Endodermal cell (in vitro differentiated cells): Measurements from ENCODE around the gene LDAH. TPM values are rescaled to one million over a fixed set of nuclear protein-coding genes. Genes with fewer than 3 reads are reported as not detected.

Experiments
- DNase-seq: peaks from one replicate; pipeline ENCODE4 v3.0.0-alpha.2; 2017
- H3K27ac ChIP-seq: 2 replicates; pipeline ENCODE4 v1.5.1; 2013; ENCODE audit warnings: mild to moderate bottlenecking, low read depth, low read length, moderate library complexity
- H3K27me3 ChIP-seq: 2 replicates; pipeline ENCODE4 v1.6.1; 2013; ENCODE audit warnings: mild to moderate bottlenecking, low read length, moderate library complexity; ENCODE audit not compliant: insufficient read depth, control insufficient read depth, poor library complexity, severe bottlenecking
- H3K36me3 ChIP-seq: 2 replicates; pipeline ENCODE4 v1.7.0; 2013; ENCODE audit warnings: mild to moderate bottlenecking, low read length, moderate library complexity; ENCODE audit not compliant: control insufficient read depth, insufficient read depth
- H3K4me1 ChIP-seq: one replicate; pipeline ENCODE4 v1.7.0; 2013; ENCODE audit warnings: low read length; ENCODE audit not compliant: control insufficient read depth, insufficient read depth
- H3K4me3 ChIP-seq: 2 replicates; pipeline ENCODE4 v1.5.1; 2013; ENCODE audit warnings: mild to moderate bottlenecking, low read length, moderate library complexity
- H3K9ac ChIP-seq: 2 replicates; pipeline ENCODE4 v1.6.1; 2013; ENCODE audit warnings: mild to moderate bottlenecking, low read length, moderate library complexity; ENCODE audit not compliant: poor library complexity, severe bottlenecking; ENCODE audit errors: extremely low read depth
- H3K9me3 ChIP-seq: 2 replicates; pipeline ENCODE4 v1.6.1; 2013; ENCODE audit warnings: mild to moderate bottlenecking, low read length, moderate library complexity; ENCODE audit not compliant: control insufficient read depth
- H3K27ac Mint-ChIP-seq: 2 replicates; pipeline ENCODE4 v1.8.0; 2020; ENCODE audit warnings: mixed read lengths
- H3K27me3 Mint-ChIP-seq: 2 replicates; pipeline ENCODE4 v1.8.0; 2021; ENCODE audit warnings: mild to moderate bottlenecking, mixed read lengths; ENCODE audit not compliant: insufficient read depth
- H3K36me3 Mint-ChIP-seq: 2 replicates; pipeline ENCODE4 v1.8.0; 2020; ENCODE audit warnings: low read depth, mixed read lengths
- H3K4me1 Mint-ChIP-seq: 2 replicates; pipeline ENCODE4 v1.8.0; 2020; ENCODE audit warnings: mixed read lengths
- H3K4me3 Mint-ChIP-seq: 2 replicates; pipeline ENCODE4 v1.8.0; 2020; ENCODE audit warnings: mild to moderate bottlenecking, moderate library complexity, mixed read lengths
- H3K9me3 Mint-ChIP-seq: 2 replicates; pipeline ENCODE4 v1.8.0; 2020; ENCODE audit warnings: mild to moderate bottlenecking, mixed read lengths
- CTCF ChIP-seq: fragments of 200-600 bp; sonication (generic); conservative IDR thresholded peaks from 2 replicates; pipeline ENCODE4 v1.5.0; 2021; ENCODE audit warnings: antibody characterized with exemption, mild to moderate bottlenecking
- WGBS, 2 experiments: methylation state at CpG; one replicate each; pipeline versions ENCODE4 v1.1.5 to v1.1.7; 2013; ENCODE audit warnings: missing lambda C conversion rate in 2 of 2, mixed read lengths in 1 of 2; ENCODE audit not compliant: insufficient coverage in 1 of 2, insufficient read length in 1 of 2; 5-methylcytosine and 5-hydroxymethylcytosine counted together
- total RNA-seq, 2 donors: library from RNA; stranded (reverse); fragmentation: NEBNext Ultra II Directional in 1 of 2; extraction: Animal tissue kit (Norgen Biotek cat#: 25700) in 1 of 2; gene quantifications; 2 replicates in 1 of 2; 3 replicates in 1 of 2; pipeline ENCODE4 v1.2.1, GENCODE V29; 2021

The LDAH gene
- total RNA-seq, 2 donors from 2014 or later: 28.7 to 42.2 TPM

DNA sequence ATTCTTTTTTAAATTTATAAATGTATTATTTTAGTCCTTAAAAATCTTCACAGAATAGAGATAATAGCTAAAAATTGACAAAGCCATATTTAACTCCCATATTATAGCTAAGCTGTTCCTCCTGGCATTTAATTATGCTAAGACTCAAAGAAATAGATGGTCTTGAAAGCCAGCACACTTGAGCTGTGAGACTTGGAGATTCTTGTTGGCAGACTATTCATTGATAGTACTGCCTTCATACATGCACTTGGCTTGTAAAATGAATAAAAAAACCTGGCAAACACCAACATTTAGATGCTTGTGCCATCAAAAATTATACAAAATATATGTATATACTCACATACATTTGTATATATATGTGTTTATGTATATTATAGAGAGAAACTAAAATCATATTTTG, 9.7 kb upstream of the LDAH start:
- peaks cover 52% of the 10 kb centered on the region for H3K27me3 Mint-ChIP-seq
- no peaks in the 10 kb centered on the region for H3K36me3 ChIP-seq
- H3K4me1 Mint-ChIP-seq: peaks cover 4% of the 10 kb centered on the region
- no peaks in the 10 kb centered on the region for H3K36me3 Mint-ChIP-seq
- H3K9me3 ChIP-seq: no peaks in the 10 kb centered on the region
- H3K4me3 Mint-ChIP-seq: no peak overlapping the region
- no peak overlapping the region for H3K27ac ChIP-seq
- TF ChIP-seq CTCF: no peak
- no peaks in the 10 kb centered on the region for H3K4me1 ChIP-seq
- H3K27me3 ChIP-seq: peaks cover 48% of the 10 kb centered on the region
- no peak overlapping the region for H3K4me3 ChIP-seq
- no peak overlapping the region for H3K9ac ChIP-seq
- H3K27ac Mint-ChIP-seq: no peak overlapping the region
- peaks cover 6% of the 10 kb centered on the region for H3K9me3 Mint-ChIP-seq
- no peak for DNase-seq

DNA sequence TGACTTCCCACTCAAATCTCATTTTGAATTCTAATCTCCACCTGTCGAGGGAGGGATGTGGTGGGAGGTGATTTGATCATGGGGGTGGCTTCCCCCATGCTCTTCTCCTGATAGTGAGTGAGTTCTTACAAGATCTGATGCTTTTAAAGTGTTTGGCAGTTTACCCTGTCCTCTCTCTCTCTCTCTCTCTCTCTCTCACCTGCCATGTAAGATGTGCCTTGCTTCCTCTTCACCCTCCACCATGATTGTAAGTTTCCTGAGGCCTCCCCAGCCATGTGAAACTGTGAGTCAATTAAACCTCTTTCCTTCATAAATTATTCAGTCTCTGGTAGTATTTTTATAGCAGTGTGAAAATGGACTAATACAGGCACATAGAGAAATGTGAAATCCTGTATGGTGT, 7.0 kb upstream of the LDAH start:
- no peak overlapping the region for H3K9ac ChIP-seq
- no peak overlapping the region for H3K27ac ChIP-seq
- H3K4me3 Mint-ChIP-seq: no peak overlapping the region
- H3K36me3 ChIP-seq: no peaks in the 10 kb centered on the region
- H3K4me1 Mint-ChIP-seq: no peaks in the 10 kb centered on the region
- TF ChIP-seq CTCF: no peak
- H3K27me3 Mint-ChIP-seq: peaks cover 64% of the 10 kb centered on the region
- no peaks in the 10 kb centered on the region for H3K9me3 ChIP-seq
- H3K27me3 ChIP-seq: peaks cover 70% of the 10 kb centered on the region
- H3K9me3 Mint-ChIP-seq: peaks cover 5% of the 10 kb centered on the region
- no peak overlapping the region for H3K4me3 ChIP-seq
- H3K27ac Mint-ChIP-seq: no peak overlapping the region
- WGBS, 2 experiments: 40% methylated on average over 1 of the region's 1 CpG; no CpG with 5 or more reads in 1 of the 2 experiments
- H3K4me1 ChIP-seq: no peaks in the 10 kb centered on the region
- H3K36me3 Mint-ChIP-seq: no peaks in the 10 kb centered on the region
- no peak for DNase-seq

GRCh38 chr2:20823917-20824316, 1.0 kb upstream of the LDAH start:
- Histone ChIP-seq H3K9ac (no peak overlapping the region), H3K4me3 (no peak overlapping the region), H3K36me3 (no peaks in the 10 kb centered on the region), H3K4me1 (no peaks in the 10 kb centered on the region), H3K27me3 (peaks cover 45% of the 10 kb centered on the region), H3K27ac (no peak overlapping the region), H3K9me3 (no peaks in the 10 kb centered on the region)
- WGBS, 2 experiments: 93% methylated on average over 5 of the region's 5 CpGs; no CpG with 5 or more reads in 1 of the 2 experiments
- Mint-ChIP-seq H3K4me3 (no peak overlapping the region), H3K4me1 (peaks cover 2% of the 10 kb centered on the region), H3K36me3 (no peaks in the 10 kb centered on the region), H3K27me3 (peaks cover 41% of the 10 kb centered on the region), H3K27ac (no peak overlapping the region), H3K9me3 (peaks cover 7% of the 10 kb centered on the region)
- DNase-seq: no peak
- no peak for TF ChIP-seq CTCF
